PC-9 (cell line): Measurements from ENCODE around the gene ACER1. TPM values are rescaled to one million over a fixed set of nuclear protein-coding genes. Genes with fewer than 3 reads are reported as not detected.

Experiments
- BruUV-seq: library from RNA; stranded (reverse); fragments of 400-500 nt; replicated peaks from 2 replicates; lab custom pipeline; 2021; lab: Mats Ljungman, UMichigan
- CTCF ChIA-PET: fragments of 300-600 bp; sonication (Branson Sonifier 250); formaldehyde crosslinking; loops from one replicate; lab custom pipeline; 2022; ENCODE audit warnings: antibody characterized with exemption; lab: Charles Lee
- POLR2A ChIA-PET: fragments of 300-600 bp; sonication (Branson Sonifier 250); formaldehyde crosslinking; loops from one replicate; lab custom pipeline; 2022; ENCODE audit warnings: antibody characterized with exemption; ENCODE audit not compliant: unreplicated experiment; lab: Charles Lee
- DNase-seq, 2 experiments: peaks; one replicate each; pipeline versions ENCODE4 v3.0.0 to v3.0.0-alpha.2; 2015 to 2022; ENCODE audit warnings: mixed read lengths in 1 of 2
- H2AFZ ChIP-seq: fragments of 200-600 bp; sonication (generic); 2 replicates; pipeline ENCODE4 v1.8.1; 2017; ENCODE audit warnings: antibody characterized with exemption
- H3F3A ChIP-seq: fragments of 200-600 bp; sonication (generic); 2 replicates; pipeline ENCODE4 v1.8.1; 2017; ENCODE audit warnings: antibody characterized with exemption, mild to moderate bottlenecking, low read depth; ENCODE audit not compliant: insufficient read depth
- H3K27ac ChIP-seq: fragments of 200-600 bp; sonication (generic); 2 replicates; pipeline ENCODE4 v1.6.1; 2016; ENCODE audit warnings: mixed run types
- H3K27me3 ChIP-seq: fragments of 200-600 bp; sonication (generic); 2 replicates; pipeline ENCODE4 v1.6.1; 2016; ENCODE audit warnings: low read depth, mixed run types; ENCODE audit not compliant: insufficient read depth
- H3K36me3 ChIP-seq: fragments of 200-600 bp; sonication (generic); 2 replicates; pipeline ENCODE4 v1.6.1; 2016; ENCODE audit warnings: low read depth, mixed run types
- H3K4me1 ChIP-seq: fragments of 200-600 bp; sonication (generic); replicated peaks from 2 replicates; pipeline ENCODE4 v1.6.1; 2016; ENCODE audit warnings: mixed run types; ENCODE audit not compliant: insufficient read depth
- H3K4me2 ChIP-seq: fragments of 200-600 bp; sonication (generic); 2 replicates; pipeline ENCODE4 v1.6.1; 2017; ENCODE audit warnings: mixed run types
- H3K4me3 ChIP-seq: fragments of 200-600 bp; sonication (generic); 2 replicates; pipeline ENCODE4 v1.6.1; 2016; ENCODE audit warnings: mixed run types
- H3K79me2 ChIP-seq: fragments of 200-600 bp; sonication (generic); 2 replicates; pipeline ENCODE4 v1.6.1; 2017; ENCODE audit warnings: low read depth, mixed run types
- H3K9me2 ChIP-seq: fragments of 200-600 bp; sonication (generic); 2 replicates; pipeline ENCODE4 v1.8.1; 2017; ENCODE audit warnings: mild to moderate bottlenecking; ENCODE audit not compliant: insufficient read depth
- H3K9me3 ChIP-seq: fragments of 200-600 bp; sonication (generic); 2 replicates; pipeline ENCODE4 v1.8.1; 2016; ENCODE audit warnings: low read depth; ENCODE audit not compliant: insufficient read depth
- H4K20me1 ChIP-seq: fragments of 200-600 bp; sonication (generic); 2 replicates; pipeline ENCODE4 v1.8.1; 2017; ENCODE audit not compliant: insufficient read depth
- EZH2 ChIP-seq: fragments of 200-600 bp; sonication (generic); IDR thresholded peaks from 2 replicates; pipeline ENCODE4 v1.8.0; 2017; ENCODE audit warnings: antibody characterized with exemption, low read depth
- intact Hi-C: fragments of 100-400 bp; cut with micrococcal nuclease; formaldehyde crosslinking; loops from one replicate; pipeline ENCODE4 v1.10.0; 2022; ENCODE audit not compliant: unreplicated experiment
- total RNA-seq: library from RNA; stranded (reverse); gene quantifications from 2 replicates; pipeline ENCODE4 v1.2.3, GENCODE V29; 2021
- TF ChIP-seq, protein P1 (sequence below): fragments of 200-600 bp; sonication (generic); conservative IDR thresholded peaks from 2 replicates; pipeline ENCODE4 v1.6.1; 2017; ENCODE audit warnings: mixed run types, antibody characterized with exemption, mild to moderate bottlenecking, moderate library complexity

The ACER1 gene
- total RNA-seq, 1 experiment from 2014 or later: not detected

DNA sequence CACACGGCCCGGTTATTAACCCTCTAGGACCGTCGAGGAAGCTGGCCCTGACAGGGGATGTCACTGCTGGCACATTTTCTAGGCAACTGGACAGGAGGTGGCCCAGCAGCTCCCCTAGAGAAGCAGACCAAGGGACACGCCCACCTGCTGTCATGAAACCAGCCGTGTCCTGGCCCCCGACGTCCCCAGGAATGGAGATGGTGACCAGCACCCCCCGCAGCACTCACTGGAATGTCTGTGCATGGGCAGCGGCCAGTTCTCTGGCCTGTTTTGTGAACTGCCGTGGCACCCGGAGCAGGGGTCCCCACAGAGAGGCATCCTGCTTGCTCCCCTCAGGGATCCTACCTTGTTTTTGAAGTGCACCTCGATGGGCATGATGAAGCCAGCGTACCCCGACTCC lies 71.5 kb downstream of the ACER1 start:
- ChIA-PET CTCF (no interaction called here), POLR2A (no interaction called here)
- Histone ChIP-seq H4K20me1 (no peaks in the 10 kb centered on the region), H3K4me2 (no peak overlapping the region), H3K4me1 (no peaks in the 10 kb centered on the region), H3K27ac (no peak overlapping the region), H3K4me3 (no peak overlapping the region), H3F3A (no peaks in the 10 kb centered on the region), H3K27me3 (no peaks in the 10 kb centered on the region), H3K9me2 (no peaks in the 10 kb centered on the region), H3K79me2 (no peaks in the 10 kb centered on the region), H3K36me3 (no peaks in the 10 kb centered on the region), H3K9me3 (no peaks in the 10 kb centered on the region), H2AFZ (no peak overlapping the region)
- BruUV-seq: no TSS peak
- intact Hi-C loops: no loop called here
- TF ChIP-seq, protein P1, sequence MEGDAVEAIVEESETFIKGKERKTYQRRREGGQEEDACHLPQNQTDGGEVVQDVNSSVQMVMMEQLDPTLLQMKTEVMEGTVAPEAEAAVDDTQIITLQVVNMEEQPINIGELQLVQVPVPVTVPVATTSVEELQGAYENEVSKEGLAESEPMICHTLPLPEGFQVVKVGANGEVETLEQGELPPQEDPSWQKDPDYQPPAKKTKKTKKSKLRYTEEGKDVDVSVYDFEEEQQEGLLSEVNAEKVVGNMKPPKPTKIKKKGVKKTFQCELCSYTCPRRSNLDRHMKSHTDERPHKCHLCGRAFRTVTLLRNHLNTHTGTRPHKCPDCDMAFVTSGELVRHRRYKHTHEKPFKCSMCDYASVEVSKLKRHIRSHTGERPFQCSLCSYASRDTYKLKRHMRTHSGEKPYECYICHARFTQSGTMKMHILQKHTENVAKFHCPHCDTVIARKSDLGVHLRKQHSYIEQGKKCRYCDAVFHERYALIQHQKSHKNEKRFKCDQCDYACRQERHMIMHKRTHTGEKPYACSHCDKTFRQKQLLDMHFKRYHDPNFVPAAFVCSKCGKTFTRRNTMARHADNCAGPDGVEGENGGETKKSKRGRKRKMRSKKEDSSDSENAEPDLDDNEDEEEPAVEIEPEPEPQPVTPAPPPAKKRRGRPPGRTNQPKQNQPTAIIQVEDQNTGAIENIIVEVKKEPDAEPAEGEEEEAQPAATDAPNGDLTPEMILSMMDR: no peak
- no peak for TF ChIP-seq EZH2
- DNase-seq: no peak

DNA sequence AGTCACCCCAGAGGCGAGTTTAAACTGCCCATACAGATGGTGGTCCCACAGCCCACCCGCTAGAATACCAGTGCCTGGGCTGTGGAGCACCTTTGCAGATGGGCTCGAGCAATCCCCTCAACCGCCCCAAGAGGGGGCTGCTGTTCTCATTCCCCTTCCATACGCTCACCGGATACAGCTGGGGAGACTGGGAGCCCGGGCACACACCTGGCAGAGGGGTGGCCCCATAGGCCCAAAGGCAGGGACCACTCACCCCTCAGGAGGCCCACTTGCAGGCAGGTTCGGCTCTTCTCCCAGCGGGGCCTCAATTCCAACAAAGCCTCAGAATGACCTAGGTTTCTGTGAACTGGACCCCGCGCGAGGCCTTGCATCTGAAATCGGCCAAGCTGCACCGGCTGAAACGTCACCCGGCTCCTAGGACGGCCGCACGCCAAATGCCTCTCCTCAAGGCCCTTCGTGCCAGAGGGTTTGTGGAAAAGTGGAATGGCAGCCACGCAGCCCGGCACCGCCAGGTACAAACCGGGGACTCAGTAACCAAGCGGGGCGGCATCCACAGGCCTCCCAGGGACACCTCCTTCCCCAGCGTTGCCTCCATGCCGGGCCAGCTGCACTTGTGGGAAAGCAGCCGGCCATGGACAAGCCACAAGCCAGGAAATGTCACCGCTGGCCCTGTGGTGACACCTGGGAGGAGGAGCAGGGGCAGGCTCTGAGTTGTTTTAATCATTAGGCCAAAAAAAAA lies 72.3 kb downstream of the ACER1 start:
- DNase-seq: peak in 1 of 2 experiments; percentile 7
- no peak overlapping the region for H3K4me3 ChIP-seq
- H3F3A ChIP-seq: no peaks in the 10 kb centered on the region
- no peak overlapping the region for H2AFZ ChIP-seq
- intact Hi-C loops: no loop called here
- no peaks in the 10 kb centered on the region for H3K79me2 ChIP-seq
- H3K27me3 ChIP-seq: no peaks in the 10 kb centered on the region
- no peaks in the 10 kb centered on the region for H4K20me1 ChIP-seq
- no peaks in the 10 kb centered on the region for H3K9me2 ChIP-seq
- ChIA-PET POLR2A (no interaction called here), CTCF (interaction anchor here (0.6 kb wide), 1 partner anchor 136 kb away, joined by 4 read pairs; no protein-coding TSS in a partner anchor)
- no peaks in the 10 kb centered on the region for H3K4me1 ChIP-seq
- BruUV-seq: no TSS peak
- H3K4me2 ChIP-seq: no peak overlapping the region
- H3K9me3 ChIP-seq: no peaks in the 10 kb centered on the region
- TF ChIP-seq EZH2: no peak
- TF ChIP-seq, protein P1: peak; percentile 61
- no peaks in the 10 kb centered on the region for H3K36me3 ChIP-seq
- no peak overlapping the region for H3K27ac ChIP-seq

GRCh38 chr19:6260376-6260775 lies 73.0 kb downstream of the ACER1 start:
- Histone ChIP-seq H3K4me1 (no peaks in the 10 kb centered on the region), H3K79me2 (no peaks in the 10 kb centered on the region), H3K27me3 (no peaks in the 10 kb centered on the region), H3K27ac (no peak overlapping the region), H3K4me2 (no peak overlapping the region), H3K36me3 (no peaks in the 10 kb centered on the region), H3K4me3 (no peak overlapping the region), H3F3A (no peaks in the 10 kb centered on the region), H4K20me1 (no peaks in the 10 kb centered on the region), H3K9me2 (no peaks in the 10 kb centered on the region), H3K9me3 (no peaks in the 10 kb centered on the region), H2AFZ (no peak overlapping the region)
- intact Hi-C loops: no loop called here
- no peak for DNase-seq
- CTCF ChIA-PET: no interaction called here
- BruUV-seq: no TSS peak
- no peak for TF ChIP-seq EZH2
- TF ChIP-seq, protein P1: no peak
- POLR2A ChIA-PET: no interaction called here
